GM12878 (cell line): ENCODE data around the gene TANC1. TPM values are rescaled to one million over a fixed set of nuclear protein-coding genes. Genes with fewer than 3 reads are reported as not detected.

ENCODE experiments used
- ATAC-seq: fragments of 200-7000 bp; cut with Tn5 transposase; 3 replicates; pipeline ENCODE4 v1.9.1; 2020; ENCODE audit warnings: mild to moderate bottlenecking, moderate library complexity
- BruUV-seq: library from RNA; stranded (reverse); fragments of 400-500 nt; replicated peaks from 2 replicates; lab custom pipeline; 2021; lab: Mats Ljungman, UMichigan
- CTCF ChIA-PET: fragments of 300-600 bp; sonication (Branson Sonifier 250); formaldehyde crosslinking; extraction: SDS; loops from one replicate; lab custom pipeline; 2021; ENCODE audit warnings: inconsistent platforms; lab: Yijun Ruan, JAX
- POLR2A ChIA-PET: fragments of 350-600 bp; formaldehyde crosslinking; extraction: SDS; loops from one replicate; lab custom pipeline; 2021; ENCODE audit warnings: inconsistent platforms; lab: Charles Lee
- RAD21 ChIA-PET: fragments of 300-600 bp; sonication (Branson Sonifier 250); formaldehyde crosslinking; loops from one replicate; lab custom pipeline; 2023; ENCODE audit warnings: antibody characterized with exemption; ENCODE audit not compliant: unreplicated experiment; lab: Charles Lee
- SMC1A ChIA-PET: fragments of 300-600 bp; sonication (Branson Sonifier 250); formaldehyde crosslinking; loops from one replicate; lab custom pipeline; 2023; ENCODE audit not compliant: unreplicated experiment, uncharacterized antibody; lab: Charles Lee
- DNase-seq: peaks from one replicate; pipeline ENCODE4 v3.0.0-alpha.2; 2011; ENCODE audit warnings: low read depth, low spot score
- FAIRE-seq: peaks from 3 replicates; lab custom pipeline; 2011; peaks lifted over from hg19 to GRCh38; lab: Jason Lieb, UNC
- H2AFZ ChIP-seq: 2 replicates; pipeline ENCODE4 v1.6.0; 2011; ENCODE audit warnings: low read depth, low read length, control low read depth; ENCODE audit not compliant: control insufficient read depth
- H3K27ac ChIP-seq: 2 replicates; pipeline ENCODE4 v1.5.1; 2011; ENCODE audit warnings: control low read depth; ENCODE audit not compliant: control insufficient read depth, insufficient read depth
- H3K27me3 ChIP-seq, 2 experiments: replicated peaks in 1 of 2; 2 replicates each; pipeline versions ENCODE4 v1.6.0 to v1.6.1; 2011; ENCODE audit warnings: low read length in 1 of 2; ENCODE audit not compliant: control insufficient read depth in 2 of 2, insufficient read depth in 2 of 2
- H3K36me3 ChIP-seq, 2 experiments: 2 replicates each; pipeline ENCODE4 v1.5.1; 2011; ENCODE audit warnings: low read length in 1 of 2; ENCODE audit not compliant: control insufficient read depth in 2 of 2, insufficient read depth in 2 of 2
- H3K4me1 ChIP-seq: 2 replicates; pipeline ENCODE4 v1.6.1; 2011; ENCODE audit warnings: mild to moderate bottlenecking, low read length, moderate library complexity, mixed read lengths; ENCODE audit not compliant: control insufficient read depth, insufficient read depth
- H3K4me2 ChIP-seq: 2 replicates; pipeline ENCODE4 v1.6.0; 2011; ENCODE audit warnings: control low read depth; ENCODE audit not compliant: control insufficient read depth, insufficient read depth
- H3K4me3 ChIP-seq: fragments of 200-600 bp; sonication (generic); 2 replicates; pipeline ENCODE4 v1.5.1; 2016
- H3K79me2 ChIP-seq: 2 replicates; pipeline ENCODE4 v1.6.0; 2011; ENCODE audit warnings: low read length; ENCODE audit not compliant: control insufficient read depth, insufficient read depth
- H3K9ac ChIP-seq: 2 replicates; pipeline ENCODE4 v1.8.0; 2011; ENCODE audit warnings: low read length, control low read depth, mixed read lengths; ENCODE audit not compliant: control insufficient read depth, insufficient read depth
- H3K9me3 ChIP-seq: replicated peaks from 3 replicates; pipeline ENCODE4 v1.5.1; 2011; ENCODE audit warnings: mild to moderate bottlenecking, low read length; ENCODE audit not compliant: control insufficient read depth, insufficient read depth
- H4K20me1 ChIP-seq: 2 replicates; pipeline ENCODE4 v1.6.0; 2011; ENCODE audit not compliant: control insufficient read depth, insufficient read depth
- KDM1A ChIP-seq: fragments of 200-600 bp; sonication (generic); IDR thresholded peaks from 2 replicates; pipeline ENCODE4 v1.6.1; 2016; ENCODE audit warnings: borderline replicate concordance
- MYB ChIP-seq: fragments of 150-350 bp; IDR thresholded peaks from 2 replicates; pipeline ENCODE4 v1.6.1; 2014; ENCODE audit warnings: mild to moderate bottlenecking, low read depth, low read length, borderline replicate concordance
- SPI1 ChIP-seq: IDR thresholded peaks from 2 replicates; pipeline ENCODE4 v1.6.1; 2011; ENCODE audit warnings: low read depth, mild to moderate bottlenecking, low read length, moderate library complexity, borderline replicate concordance; ENCODE audit not compliant: insufficient read depth
- WGBS: methylation state at CpG from one replicate; pipeline ENCODE4 v1.1.6; 2016; ENCODE audit warnings: low lambda C conversion rate; ENCODE audit not compliant: insufficient replicate concordance, insufficient coverage; ENCODE audit errors: missing lambda C conversion rate; 5-methylcytosine and 5-hydroxymethylcytosine counted together
- in situ Hi-C: fragments of 300-500 bp; cut with MboI; formaldehyde crosslinking; loops from 9 replicates; pipeline ENCODE4 v1.14.3; 2018; ENCODE audit warnings: mixed read lengths
- intact Hi-C: fragments of 100-400 bp; cut with micrococcal nuclease; formaldehyde crosslinking; loops from one replicate; pipeline ENCODE4 v1.14.2; 2022; ENCODE audit not compliant: unreplicated experiment
- polyA plus RNA-seq, 11 experiments: library from polyadenylated mRNA; depleted of rRNA in 4 of 11; unstranded in 6 of 11; stranded (reverse) in 5 of 11; fragments of >200 nt; fragmentation: Nextera tagmentation in 4 of 11; fragmentation: Illumina TruSeq in 1 of 11; extraction: Ambion mirVana in 4 of 11; extraction: Trizol in 1 of 11; gene quantifications; 1 replicate in 1 of 11; 2 replicates in 10 of 11; pipeline versions ENCODE4 v1.2.1 to v1.2.3, GENCODE V29; 2011 to 2016; ENCODE audit warnings: inconsistent platforms in 2 of 11, missing spikeins in 2 of 11, low read depth in 1 of 11
- total RNA-seq, 4 experiments: library from RNA; depleted of rRNA in 3 of 4; stranded (reverse); fragments of >200 nt in 3 of 4; fragmentation: Illumina TruSeq in 1 of 4; extraction: Trizol in 1 of 4; gene quantifications; 2 replicates each; pipeline versions ENCODE4 v1.2.1 to v1.2.3, GENCODE V29; 2013 to 2021
- TF ChIP-seq, protein P1 (sequence below): fragments of 450-650 bp; formaldehyde crosslinking; IDR thresholded peaks from 2 replicates; pipeline ENCODE4 v1.4.0; 2020; ENCODE audit warnings: mild to moderate bottlenecking, moderate library complexity

TANC1 gene
- total and polyA plus RNA-seq, 10 of the 15 experiments (the other 5 are each of a cell fraction or from before 2014, with no cell fraction given) = 0.05 to 5.0 (median 0.34) TPM

- TF ChIP-seq, protein P1, sequence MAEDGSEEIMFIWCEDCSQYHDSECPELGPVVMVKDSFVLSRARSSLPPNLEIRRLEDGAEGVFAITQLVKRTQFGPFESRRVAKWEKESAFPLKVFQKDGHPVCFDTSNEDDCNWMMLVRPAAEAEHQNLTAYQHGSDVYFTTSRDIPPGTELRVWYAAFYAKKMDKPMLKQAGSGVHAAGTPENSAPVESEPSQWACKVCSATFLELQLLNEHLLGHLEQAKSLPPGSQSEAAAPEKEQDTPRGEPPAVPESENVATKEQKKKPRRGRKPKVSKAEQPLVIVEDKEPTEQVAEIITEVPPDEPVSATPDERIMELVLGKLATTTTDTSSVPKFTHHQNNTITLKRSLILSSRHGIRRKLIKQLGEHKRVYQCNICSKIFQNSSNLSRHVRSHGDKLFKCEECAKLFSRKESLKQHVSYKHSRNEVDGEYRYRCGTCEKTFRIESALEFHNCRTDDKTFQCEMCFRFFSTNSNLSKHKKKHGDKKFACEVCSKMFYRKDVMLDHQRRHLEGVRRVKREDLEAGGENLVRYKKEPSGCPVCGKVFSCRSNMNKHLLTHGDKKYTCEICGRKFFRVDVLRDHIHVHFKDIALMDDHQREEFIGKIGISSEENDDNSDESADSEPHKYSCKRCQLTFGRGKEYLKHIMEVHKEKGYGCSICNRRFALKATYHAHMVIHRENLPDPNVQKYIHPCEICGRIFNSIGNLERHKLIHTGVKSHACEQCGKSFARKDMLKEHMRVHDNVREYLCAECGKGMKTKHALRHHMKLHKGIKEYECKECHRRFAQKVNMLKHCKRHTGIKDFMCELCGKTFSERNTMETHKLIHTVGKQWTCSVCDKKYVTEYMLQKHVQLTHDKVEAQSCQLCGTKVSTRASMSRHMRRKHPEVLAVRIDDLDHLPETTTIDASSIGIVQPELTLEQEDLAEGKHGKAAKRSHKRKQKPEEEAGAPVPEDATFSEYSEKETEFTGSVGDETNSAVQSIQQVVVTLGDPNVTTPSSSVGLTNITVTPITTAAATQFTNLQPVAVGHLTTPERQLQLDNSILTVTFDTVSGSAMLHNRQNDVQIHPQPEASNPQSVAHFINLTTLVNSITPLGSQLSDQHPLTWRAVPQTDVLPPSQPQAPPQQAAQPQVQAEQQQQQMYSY (CRISPR knock-in tag) = no peak
- TF ChIP-seq MYB = no peak
- TF ChIP-seq, all 136 proteins: peak for 0
These were observed 156.6 kb downstream of the TANC1 start (continued) for GRCh38 chr2:159124931-159125467.

- no peaks in the 10 kb centered on the region for H3K9me3 ChIP-seq
- H3K27ac ChIP-seq = no peak overlapping the region
- no TSS peak for BruUV-seq
- in situ Hi-C loops (no loop called here), intact Hi-C loops (no loop called here)
- no peak overlapping the region for H3K4me2 ChIP-seq
- DNase-seq (no peak), ATAC-seq (no peak), FAIRE-seq (no peak)
- H3K4me1 ChIP-seq = peaks cover 4% of the 10 kb centered on the region; the same call in 1 of the 2 replicates
- TF ChIP-seq KDM1A (no peak), SPI1 (peak; percentile 51; the same call in 1 of the 2 replicates)
- CTCF ChIA-PET = interaction anchor here (1.3 to 1.4 kb wide), 2 partner anchors 9 to 15 kb away, joined by 4 to 5 read pairs; no protein-coding TSS in a partner anchor
- no peaks in the 10 kb centered on the region for H3K79me2 ChIP-seq
- SMC1A ChIA-PET = interaction anchor here (0.5 to 1.2 kb wide), 2 partner anchors 214 to 218 kb away, joined by 3 read pairs; no protein-coding TSS in a partner anchor
- RAD21 ChIA-PET = no interaction called here
- POLR2A ChIA-PET = no interaction called here
- no peak overlapping the region for H3K4me3 ChIP-seq
- no peak overlapping the region for H2AFZ ChIP-seq
- no peaks in the 10 kb centered on the region for H4K20me1 ChIP-seq
- no peaks in the 10 kb centered on the region for H3K27me3 ChIP-seq
- no peaks in the 10 kb centered on the region for H3K36me3 ChIP-seq
- no peak overlapping the region for H3K9ac ChIP-seq
- 80% methylated on average over 4 of the region's 4 CpGs for WGBS
These were observed 157.4 kb downstream of the TANC1 start for GRCh38 chr2:159125858-159126257.
